Ovary (tissue), 9 donors: ENCODE data around the gene GLB1L3. TPM values are rescaled to one million over a fixed set of nuclear protein-coding genes. Genes with fewer than 3 reads are reported as not detected.

Experiments used
- DNase-seq, 5 donors: peaks; one replicate each; pipeline ENCODE4 v3.0.0-alpha.2; 2019 to 2020
- H3K27ac ChIP-seq, 2 donors: fragments of 200-600 bp; one replicate each; pipeline versions ENCODE4 v1.5.1 to v1.8.0; 2019 to 2022
- H3K27me3 ChIP-seq: fragments of 200-600 bp; one replicate; pipeline ENCODE4 v1.8.0; 2022
- H3K36me3 ChIP-seq: fragments of 200-600 bp; sonication (generic); one replicate; pipeline ENCODE4 v1.5.1; 2019
- H3K4me1 ChIP-seq: one replicate; pipeline ENCODE4 v1.8.1; 2013; ENCODE audit warnings: mild to moderate bottlenecking, moderate library complexity; ENCODE audit not compliant: insufficient read depth
- H3K4me3 ChIP-seq: fragments of 200-600 bp; sonication (generic); one replicate; pipeline ENCODE4 v1.5.1; 2017
- H3K9me3 ChIP-seq, 2 donors: fragments of 200-600 bp in 1 of 2; sonication (generic) in 1 of 2; one replicate each; pipeline versions ENCODE4 v1.5.1 to v1.8.1; 2013 to 2019; ENCODE audit warnings: mild to moderate bottlenecking in 1 of 2, moderate library complexity in 1 of 2
- CTCF ChIP-seq, 3 donors: fragments of 450-650 bp in 2 of 3; fragments of 200-600 bp in 1 of 3; IDR thresholded peaks; one replicate each; pipeline versions ENCODE4 v1.5.1 to v1.8.0; 2016 to 2022; ENCODE audit warnings: antibody characterized with exemption in 3 of 3, mild to moderate bottlenecking in 1 of 3
- EP300 ChIP-seq: sonication (generic); formaldehyde crosslinking; IDR thresholded peaks from one replicate; pipeline ENCODE4 v1.6.1; 2017; ENCODE audit warnings: antibody characterized with exemption
- POLR2A ChIP-seq: fragments of 450-650 bp; IDR thresholded peaks from one replicate; pipeline ENCODE4 v1.6.1; 2017; ENCODE audit warnings: antibody characterized with exemption, mild to moderate bottlenecking, moderate library complexity
- WGBS, 3 donors: extraction: QIAGEN DNeasy Blood & Tissue Kit in 1 of 3; methylation state at CpG; one replicate each; pipeline versions ENCODE4 v1.1.5 to v1.1.7; 2013 to 2017; 5-methylcytosine and 5-hydroxymethylcytosine counted together
- intact Hi-C, 4 donors: fragments of 100-400 bp; cut with DNase I; formaldehyde crosslinking; loops; one replicate each; pipeline versions ENCODE4 v1.11.0 to v1.15.1; 2022 to 2023
- polyA plus RNA-seq, 2 donors: library from polyadenylated mRNA; stranded (reverse); fragments of 200-250 nt in 1 of 2; fragments of 350-450 nt in 1 of 2; fragmentation: Illumina TruSeq in 1 of 2; extraction: RNeasy Lipid Tissue Mini Kit (QIAGEN cat#74804) in 1 of 2; gene quantifications; one replicate each; pipeline ENCODE4 v1.2.3, GENCODE V29; 2013 to 2014
- total RNA-seq, 7 donors: library from RNA; depleted of rRNA in 2 of 7; stranded (reverse); fragments of >200 nt in 2 of 7; fragmentation: NEBNext Ultra II Directional in 3 of 7; extraction: Animal tissue kit (Norgen Biotek cat#: 25700) in 3 of 7; gene quantifications; one replicate each; pipeline versions ENCODE4 v1.1.0 to v1.2.4, GENCODE V29; 2016 to 2023
- donor health status: DM: no; HTN: no; CAD: no; lungs with moderate emphysema.
- donor health status: DM: no; HTN: no; CAD: no.
- donor health status: Bipolar disorder and iron deficiency.
- donor health status: DM: yes; HTN: yes; CAD: no.
- donor health status: DM: no; HTN: no; CAD: no.
- donor health status: DM: yes; HTN: yes; CAD: no.

Gene GLB1L3
- total and polyA plus RNA-seq, 9 donors = 0.07 to 0.20 (median 0.12) TPM; not detected in 4

GRCh38 chr11:134229126-134229790 is 46.9 kb upstream of the GLB1L3 start:
- intact Hi-C loops = loop anchor here in 1 of 4 donors (10.0 kb wide), 1 partner anchor 194 kb away; no protein-coding TSS in a partner anchor
- Histone ChIP-seq H3K36me3 (no peaks in the 10 kb centered on the region), H3K4me3 (no peak overlapping the region), H3K27ac (no peak overlapping the region), H3K9me3 (no peaks in the 10 kb centered on the region), H3K4me1 (peaks cover 18% of the 10 kb centered on the region), H3K27me3 (no peaks in the 10 kb centered on the region)
- no peak for TF ChIP-seq CTCF (IDR thresholded peaks at IDR 0.05)
- no peak for TF ChIP-seq EP300
- no peak for TF ChIP-seq POLR2A
- WGBS, 3 donors = 46 to 51% (median 50%) methylated on average over 6 of the region's 6 CpGs
- no peak for DNase-seq

- 26 to 41% (median 32%) methylated on average over 4 of the region's 4 CpGs for WGBS, 3 donors
- Histone ChIP-seq H3K9me3 (no peaks in the 10 kb centered on the region), H3K27ac (no peak overlapping the region), H3K4me3 (no peak overlapping the region), H3K4me1 (peaks cover 18% of the 10 kb centered on the region), H3K27me3 (no peaks in the 10 kb centered on the region), H3K36me3 (no peaks in the 10 kb centered on the region)
- no peak for TF ChIP-seq POLR2A
- TF ChIP-seq CTCF (IDR thresholded peaks at IDR 0.05) = no peak
- TF ChIP-seq EP300 = no peak
- no peak for DNase-seq
- intact Hi-C loops = no loop called here
These were observed 45.8 kb upstream of the GLB1L3 start for GRCh38 chr11:134230339-134230738.

- no peak overlapping the region for H3K27ac ChIP-seq
- intact Hi-C loops = no loop called here
- no peak for TF ChIP-seq POLR2A
- TF ChIP-seq EP300 = no peak
- TF ChIP-seq CTCF (IDR thresholded peaks at IDR 0.05) = no peak
- 27 to 43% (median 32%) methylated on average over 10 of the region's 10 CpGs for WGBS, 3 donors
- H3K4me1 ChIP-seq = peaks cover 17% of the 10 kb centered on the region
- no peaks in the 10 kb centered on the region for H3K27me3 ChIP-seq
- DNase-seq = no peak
- no peaks in the 10 kb centered on the region for H3K36me3 ChIP-seq
- H3K4me3 ChIP-seq = no peak overlapping the region
- no peaks in the 10 kb centered on the region for H3K9me3 ChIP-seq
These were observed 44.1 kb upstream of the GLB1L3 start for GRCh38 chr11:134231958-134232659.

- Histone ChIP-seq H3K9me3 (no peaks in the 10 kb centered on the region), H3K4me3 (no peak overlapping the region), H3K36me3 (no peaks in the 10 kb centered on the region), H3K4me1 (peaks cover 13% of the 10 kb centered on the region), H3K27ac (no peak overlapping the region), H3K27me3 (no peaks in the 10 kb centered on the region)
- no peak for DNase-seq
- TF ChIP-seq EP300 (no peak), POLR2A (no peak), CTCF (IDR thresholded peaks at IDR 0.05) (no peak)
- 63 to 74% (median 66%) methylated on average over 4 of the region's 4 CpGs for WGBS, 3 donors
- intact Hi-C loops = no loop called here
These were observed 42.4 kb upstream of the GLB1L3 start for GRCh38 chr11:134233729-134234179.
